HG03097 (cell line): ENCODE data around the gene THSD7A.

ENCODE experiments used
- ATAC-seq: cut with Tn5 transposase; IDR thresholded peaks from one replicate; pipeline ENCODE4 v1.9.1; 2021; ENCODE audit not compliant: unreplicated experiment, low FRiP score

THSD7A gene, protein sequence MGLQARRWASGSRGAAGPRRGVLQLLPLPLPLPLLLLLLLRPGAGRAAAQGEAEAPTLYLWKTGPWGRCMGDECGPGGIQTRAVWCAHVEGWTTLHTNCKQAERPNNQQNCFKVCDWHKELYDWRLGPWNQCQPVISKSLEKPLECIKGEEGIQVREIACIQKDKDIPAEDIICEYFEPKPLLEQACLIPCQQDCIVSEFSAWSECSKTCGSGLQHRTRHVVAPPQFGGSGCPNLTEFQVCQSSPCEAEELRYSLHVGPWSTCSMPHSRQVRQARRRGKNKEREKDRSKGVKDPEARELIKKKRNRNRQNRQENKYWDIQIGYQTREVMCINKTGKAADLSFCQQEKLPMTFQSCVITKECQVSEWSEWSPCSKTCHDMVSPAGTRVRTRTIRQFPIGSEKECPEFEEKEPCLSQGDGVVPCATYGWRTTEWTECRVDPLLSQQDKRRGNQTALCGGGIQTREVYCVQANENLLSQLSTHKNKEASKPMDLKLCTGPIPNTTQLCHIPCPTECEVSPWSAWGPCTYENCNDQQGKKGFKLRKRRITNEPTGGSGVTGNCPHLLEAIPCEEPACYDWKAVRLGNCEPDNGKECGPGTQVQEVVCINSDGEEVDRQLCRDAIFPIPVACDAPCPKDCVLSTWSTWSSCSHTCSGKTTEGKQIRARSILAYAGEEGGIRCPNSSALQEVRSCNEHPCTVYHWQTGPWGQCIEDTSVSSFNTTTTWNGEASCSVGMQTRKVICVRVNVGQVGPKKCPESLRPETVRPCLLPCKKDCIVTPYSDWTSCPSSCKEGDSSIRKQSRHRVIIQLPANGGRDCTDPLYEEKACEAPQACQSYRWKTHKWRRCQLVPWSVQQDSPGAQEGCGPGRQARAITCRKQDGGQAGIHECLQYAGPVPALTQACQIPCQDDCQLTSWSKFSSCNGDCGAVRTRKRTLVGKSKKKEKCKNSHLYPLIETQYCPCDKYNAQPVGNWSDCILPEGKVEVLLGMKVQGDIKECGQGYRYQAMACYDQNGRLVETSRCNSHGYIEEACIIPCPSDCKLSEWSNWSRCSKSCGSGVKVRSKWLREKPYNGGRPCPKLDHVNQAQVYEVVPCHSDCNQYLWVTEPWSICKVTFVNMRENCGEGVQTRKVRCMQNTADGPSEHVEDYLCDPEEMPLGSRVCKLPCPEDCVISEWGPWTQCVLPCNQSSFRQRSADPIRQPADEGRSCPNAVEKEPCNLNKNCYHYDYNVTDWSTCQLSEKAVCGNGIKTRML (N-terminal part only)

DNA sequence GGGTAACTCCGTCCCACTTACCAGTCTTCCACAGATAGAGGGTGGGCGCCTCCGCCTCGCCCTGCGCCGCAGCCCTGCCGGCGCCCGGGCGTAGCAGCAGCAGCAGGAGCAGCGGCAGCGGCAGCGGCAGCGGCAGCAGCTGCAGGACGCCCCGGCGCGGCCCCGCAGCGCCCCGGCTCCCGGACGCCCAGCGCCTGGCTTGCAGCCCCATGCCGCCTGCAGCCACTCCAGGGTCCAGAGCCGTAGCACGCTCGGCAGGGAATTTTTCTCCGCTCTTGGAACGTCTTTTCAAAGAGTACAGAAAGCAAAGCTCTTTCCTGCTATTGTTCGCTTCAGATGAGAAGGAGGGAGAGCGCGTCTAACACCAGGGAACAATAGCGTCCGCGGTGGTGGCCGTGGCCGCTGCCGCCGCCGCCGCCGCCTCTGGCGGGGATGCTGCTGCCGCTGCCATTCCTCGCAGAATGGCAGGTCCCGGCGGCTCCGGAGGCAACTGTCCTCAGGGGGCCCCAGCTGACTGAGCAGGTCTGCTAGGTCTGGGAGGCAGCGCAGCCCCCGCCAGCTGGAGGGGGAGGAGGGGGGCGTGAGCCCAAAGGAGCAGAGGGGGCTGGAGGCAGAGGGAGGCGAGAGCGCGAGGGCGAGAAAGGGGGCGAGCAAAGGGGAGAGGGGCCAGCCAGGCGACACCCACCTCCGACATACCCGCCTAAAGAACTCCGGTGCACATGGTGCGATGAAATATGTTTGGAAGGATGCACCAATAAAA lies at the start of gene THSD7A:
TSS of gene THSD7A (minus strand) at position 463 of the 760 bp plus-strand sequence. CDS start at position 211, 252 bp downstream.
- ATAC-seq, result peak; percentile 63

DNA sequence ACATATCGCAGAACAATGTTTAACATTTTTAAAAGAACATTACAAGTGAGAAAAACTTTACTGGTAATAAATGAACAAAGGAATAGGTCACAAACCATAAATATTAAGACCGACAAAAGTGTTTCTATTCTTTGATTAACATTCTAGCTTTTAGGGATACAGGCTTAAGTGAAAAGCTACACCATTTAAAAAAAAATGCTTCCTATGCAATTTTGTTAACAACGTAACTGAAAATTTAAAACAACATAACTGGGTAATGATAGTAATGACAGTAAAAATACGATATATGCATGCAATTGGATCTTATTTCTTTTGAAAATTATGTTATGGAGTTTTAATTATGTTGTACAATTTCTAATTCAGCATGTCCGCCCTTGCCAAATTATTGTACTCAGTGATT lies 49.7 kb upstream of the THSD7A start:
- ATAC-seq, result no peak

DNA sequence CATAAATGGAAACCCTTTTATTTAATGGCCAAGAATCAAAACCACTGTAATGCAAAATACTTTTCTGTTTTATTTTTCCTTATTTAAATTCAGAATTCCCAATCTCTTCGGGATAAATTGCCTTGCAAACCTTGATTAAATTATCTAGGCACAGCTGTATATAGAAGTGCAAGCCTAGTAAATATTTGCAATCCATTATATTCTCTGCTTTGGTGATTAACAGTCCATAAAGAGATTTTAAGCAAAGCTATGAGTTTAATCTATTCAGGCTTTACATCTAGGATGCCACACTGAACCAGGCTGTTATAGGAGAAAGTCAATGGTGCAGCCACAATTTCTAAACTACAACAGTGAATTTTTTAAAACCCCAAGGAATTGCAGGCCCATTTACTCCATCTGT lies 43.6 kb upstream of the THSD7A start:
- no peak for ATAC-seq

DNA sequence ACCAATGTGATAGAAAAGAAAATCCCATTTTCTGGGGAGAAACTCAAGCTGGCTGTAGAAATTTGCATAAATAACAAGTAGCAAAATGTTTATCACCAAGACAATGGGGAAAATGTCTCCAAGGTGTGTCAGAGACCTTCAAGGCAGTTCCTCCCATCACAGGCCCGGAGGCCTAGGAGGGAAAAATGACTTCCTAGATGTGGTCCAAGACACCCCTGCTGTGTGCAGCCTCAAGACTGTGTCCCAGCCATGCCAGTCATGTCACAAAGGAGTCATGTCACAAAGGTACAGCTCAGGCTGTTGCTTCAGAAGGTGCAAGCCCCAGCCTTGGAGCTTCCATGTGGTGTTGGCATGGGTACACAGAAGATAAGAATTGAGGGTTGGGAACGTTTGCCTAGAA lies 33.7 kb upstream of the THSD7A start:
- ATAC-seq, result no peak

DNA sequence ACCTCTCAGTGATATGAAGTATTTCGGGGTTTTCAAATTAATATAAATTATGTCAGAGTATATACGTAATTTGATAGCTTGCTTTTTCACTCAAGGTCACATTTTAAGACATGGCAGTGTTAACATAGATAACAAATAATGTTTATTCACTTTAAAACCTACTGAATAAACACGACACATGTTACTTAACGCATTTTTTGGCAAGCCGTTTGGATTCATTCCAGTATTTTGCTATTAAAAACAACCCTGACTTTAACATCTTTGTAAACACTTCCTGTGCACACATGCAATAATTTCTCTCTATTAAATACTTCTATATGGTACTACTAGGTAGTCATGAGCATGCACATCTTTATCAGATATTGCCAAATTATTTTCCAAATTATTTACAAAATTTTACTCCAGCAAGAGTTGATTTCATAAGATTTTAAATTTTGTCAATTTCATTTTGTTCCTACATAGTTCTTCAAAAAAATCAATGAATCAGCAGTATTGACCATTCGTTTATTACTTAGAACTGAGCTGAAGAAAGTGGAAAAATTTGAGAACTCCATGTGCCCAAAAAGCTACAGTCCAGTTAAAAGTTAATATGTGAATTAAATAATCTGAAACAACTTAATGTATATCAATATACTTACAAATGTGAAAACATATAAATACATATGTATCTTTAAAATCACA lies 26.8 kb upstream of the THSD7A start:
- no peak for ATAC-seq

DNA sequence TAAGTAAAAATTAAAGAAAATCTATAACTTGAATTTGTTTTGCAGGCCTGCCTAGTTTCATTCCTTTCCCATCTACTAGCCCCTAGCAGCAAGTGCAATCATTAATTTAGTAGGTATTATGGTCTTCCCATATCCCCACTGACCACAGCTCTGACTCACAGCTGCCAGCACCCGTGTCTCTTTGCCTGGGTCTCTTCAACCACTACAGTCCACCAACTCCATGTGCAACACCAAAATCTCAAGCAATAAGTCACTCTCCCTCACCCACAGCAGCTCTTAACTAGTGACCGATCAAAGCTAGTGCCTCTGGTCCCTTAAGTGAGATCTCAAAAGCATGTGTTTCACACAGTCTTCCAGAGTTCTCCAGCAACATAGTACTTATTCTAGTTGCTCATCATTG lies 26.0 kb upstream of the THSD7A start:
- no peak for ATAC-seq

DNA sequence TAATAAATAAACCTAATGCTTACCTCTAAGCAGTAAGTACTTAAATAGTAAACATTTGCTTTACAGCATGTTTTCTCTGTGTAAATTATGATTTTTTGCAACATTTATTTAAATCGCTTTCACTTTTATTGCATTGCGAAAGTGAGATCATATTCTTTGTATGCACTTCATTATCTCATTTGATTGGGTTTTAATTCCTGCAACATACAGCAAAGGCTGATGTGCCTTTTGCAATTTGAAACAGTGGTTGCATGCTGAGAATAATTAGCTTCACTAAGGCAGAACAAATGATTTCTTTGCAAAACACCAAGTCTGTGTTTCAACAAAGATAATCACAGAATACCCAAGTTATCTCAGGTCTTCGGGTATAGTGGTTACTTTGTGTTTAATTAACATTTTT lies 16.3 kb upstream of the THSD7A start:
- ATAC-seq, result no peak

DNA sequence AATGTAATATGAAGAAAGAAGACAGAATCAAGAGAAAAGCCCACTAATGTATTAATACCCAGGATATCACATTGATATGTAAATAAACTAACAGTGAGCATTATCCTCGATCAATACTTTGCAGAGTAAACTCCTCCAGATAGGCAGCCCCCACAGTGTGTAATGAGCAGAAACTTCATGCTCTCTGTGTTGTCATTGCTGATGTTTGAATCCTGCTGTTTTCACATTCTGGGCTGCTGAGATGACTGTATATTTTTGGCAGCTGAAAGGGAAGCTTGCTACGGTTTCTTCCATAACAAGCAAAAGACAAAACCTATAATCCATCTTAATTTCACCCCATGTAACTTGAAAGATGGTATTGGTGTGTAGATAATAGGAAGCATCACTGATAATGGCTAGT lies 15.3 kb upstream of the THSD7A start:
- ATAC-seq, result no peak

DNA sequence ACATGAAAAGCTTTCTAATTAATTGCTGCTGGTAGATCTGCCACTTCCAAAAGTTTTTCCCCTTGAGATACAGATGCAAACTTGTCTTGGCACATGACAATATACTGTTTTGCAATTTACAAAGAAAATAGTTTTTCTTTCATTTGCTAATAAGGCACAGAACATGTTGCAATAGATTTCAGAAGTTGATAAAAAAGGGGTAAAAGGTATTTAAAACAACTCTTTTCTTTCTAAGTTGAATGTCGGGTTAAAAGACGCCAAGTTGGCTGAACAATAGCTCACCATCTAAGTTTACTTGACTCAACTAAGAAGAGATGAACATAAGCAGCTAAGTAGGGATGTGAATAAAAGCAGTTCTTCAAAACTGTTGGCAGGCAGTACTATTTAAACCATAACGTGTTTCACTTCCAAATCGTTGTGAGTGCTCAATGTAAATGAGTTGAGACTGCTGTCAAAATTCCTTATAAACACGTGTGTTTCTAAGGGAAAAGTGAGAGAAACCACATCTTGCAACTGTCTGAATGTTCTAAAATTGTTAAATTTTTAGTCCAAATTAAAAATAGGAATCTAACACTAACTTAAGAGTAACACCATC lies 14.5 kb upstream of the THSD7A start:
- ATAC-seq, result no peak

DNA sequence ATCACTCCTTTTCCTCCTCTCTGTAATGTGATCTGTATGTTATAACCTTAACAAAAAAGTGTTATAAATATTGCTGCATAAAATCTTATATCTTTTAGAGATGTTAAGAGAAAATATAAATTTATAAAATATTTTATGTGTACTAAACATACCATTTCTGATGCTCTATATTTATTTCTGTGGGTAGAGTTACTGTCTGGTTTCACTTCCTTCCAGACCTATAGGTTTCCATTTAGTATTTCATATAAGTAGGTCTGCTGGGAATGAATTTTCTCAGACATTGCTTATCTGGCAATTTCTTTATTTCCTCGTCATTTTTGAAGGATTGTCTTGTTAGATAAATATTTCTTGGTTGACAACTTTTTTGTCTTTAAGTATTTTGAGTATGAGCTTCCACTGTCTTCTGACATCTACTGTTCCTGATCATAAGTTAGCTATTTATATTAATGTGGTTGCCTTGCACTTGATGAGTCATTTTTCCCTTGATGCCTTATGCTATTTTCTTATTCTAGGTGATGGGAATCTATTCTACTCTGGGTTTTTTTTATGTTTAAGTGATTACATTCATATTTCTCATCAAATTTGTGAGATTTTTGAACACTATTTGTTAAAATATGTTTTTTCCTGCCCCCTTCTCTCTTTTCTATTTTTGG lies 11.2 kb upstream of the THSD7A start:
- ATAC-seq, result peak; percentile 70

DNA sequence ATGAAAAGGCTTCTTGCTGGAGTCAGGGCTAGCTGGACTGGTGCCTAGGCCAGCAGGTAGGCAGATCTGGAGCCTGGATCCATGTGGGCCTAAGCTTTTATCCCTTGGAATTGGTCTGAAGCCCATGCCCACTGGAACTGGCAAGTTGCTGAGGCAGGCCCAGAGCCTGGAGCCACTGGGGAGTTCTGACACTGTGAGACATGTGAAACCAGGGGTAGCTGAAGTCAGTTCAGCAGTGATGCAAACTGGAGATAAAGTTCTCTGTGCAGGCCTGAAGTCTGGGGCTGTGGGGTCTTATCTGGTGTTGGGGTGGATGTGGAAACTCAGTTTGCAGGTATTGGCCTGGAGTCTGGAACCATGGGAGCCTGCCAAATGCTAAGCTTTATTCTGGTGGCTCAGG lies 9.7 kb upstream of the THSD7A start:
- no peak for ATAC-seq

DNA sequence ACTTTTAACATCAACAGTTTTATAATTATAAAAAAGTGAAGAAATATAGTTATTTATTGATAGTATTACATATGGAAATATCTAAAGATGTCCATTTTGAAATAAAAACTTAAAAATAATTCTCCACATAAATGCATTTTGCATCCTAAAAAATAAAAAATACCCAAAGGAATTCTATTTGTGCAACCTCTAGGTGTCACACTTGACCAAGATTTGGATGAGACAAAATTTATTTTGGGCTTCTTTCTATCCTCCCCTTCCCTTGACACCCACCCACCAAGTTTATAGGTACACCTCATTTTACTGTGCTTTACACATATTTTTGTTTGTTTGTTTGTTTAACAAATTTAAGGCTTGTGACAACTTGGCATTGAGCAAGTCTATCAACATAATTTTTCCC lies 3.3 kb upstream of the THSD7A start:
- ATAC-seq, result no peak

DNA sequence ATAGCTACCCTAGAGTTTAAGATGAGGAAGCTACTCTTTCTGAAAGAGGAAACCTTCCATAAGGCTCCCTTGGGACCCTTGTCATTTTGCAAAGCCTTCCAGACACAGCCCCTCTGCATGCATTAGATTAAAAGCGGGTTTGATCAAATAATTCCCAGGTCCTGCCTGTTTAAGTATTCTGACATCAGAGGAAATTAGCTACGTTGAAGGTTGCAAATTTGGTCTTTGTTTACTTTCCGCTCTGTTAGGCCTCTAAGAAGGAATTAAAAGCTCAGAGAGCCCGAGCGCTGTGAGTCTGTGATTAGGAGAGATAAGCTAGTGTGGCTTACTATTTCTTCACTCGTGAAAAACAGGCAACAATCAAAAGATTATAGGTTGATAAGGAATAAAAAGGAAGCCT lies 1.4 kb upstream of the THSD7A start:
- ATAC-seq, result no peak

DNA sequence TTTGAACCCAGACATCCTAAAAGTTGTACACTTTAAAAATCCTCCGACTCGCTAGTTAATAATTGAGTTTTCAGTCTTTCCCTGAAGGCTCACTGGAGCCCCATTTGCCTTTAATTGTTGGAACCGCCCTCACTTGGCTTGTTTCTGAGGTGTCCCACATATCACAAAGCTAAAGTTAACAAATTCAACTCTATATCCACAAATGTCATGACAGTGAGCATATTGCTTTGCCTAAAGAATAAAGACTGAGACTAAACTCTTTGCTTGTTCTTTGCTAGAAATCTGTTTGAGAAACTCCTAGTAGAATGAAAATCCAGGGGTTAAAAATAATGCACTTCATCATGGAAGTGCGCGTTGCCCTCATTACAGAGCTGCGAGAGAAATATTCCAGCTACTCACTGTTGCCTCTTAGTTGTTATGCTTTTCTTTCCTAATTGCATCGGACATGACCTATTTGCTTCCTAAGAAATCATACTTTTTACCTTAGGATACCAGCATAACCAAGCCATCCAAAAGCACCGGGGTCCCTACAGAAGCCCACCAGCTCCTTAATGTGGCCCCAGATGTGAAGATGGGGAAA lies 752 bp downstream of the THSD7A start:
- ATAC-seq, result no peak

DNA sequence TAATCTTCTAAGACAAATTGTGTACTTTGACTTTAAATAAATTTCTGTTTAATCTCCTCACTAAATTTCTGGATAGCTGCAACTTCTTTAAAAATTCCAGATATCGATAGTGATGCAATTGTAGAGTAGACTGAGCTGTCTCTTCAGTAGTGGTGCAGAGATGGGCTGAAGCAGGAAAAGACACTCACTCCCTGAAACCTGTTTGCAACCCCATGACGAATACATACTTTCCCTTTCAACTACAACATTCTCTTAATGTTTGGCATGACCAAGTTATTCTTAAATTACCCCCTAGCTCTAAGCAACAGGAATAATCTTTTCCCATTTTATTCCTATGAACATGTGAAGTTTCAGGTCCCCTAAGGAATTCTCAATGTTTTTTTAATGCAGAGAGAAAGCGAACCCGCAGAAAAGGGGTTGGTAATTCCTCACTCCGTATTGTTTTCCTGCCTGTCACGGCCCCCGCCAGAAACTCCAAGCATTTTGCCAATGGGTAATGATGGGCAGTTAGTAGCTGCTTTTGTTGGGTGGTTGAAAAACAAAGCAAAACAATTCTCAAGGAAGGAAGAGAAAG lies 1.3 kb downstream of the THSD7A start:
- ATAC-seq, result no peak

DNA sequence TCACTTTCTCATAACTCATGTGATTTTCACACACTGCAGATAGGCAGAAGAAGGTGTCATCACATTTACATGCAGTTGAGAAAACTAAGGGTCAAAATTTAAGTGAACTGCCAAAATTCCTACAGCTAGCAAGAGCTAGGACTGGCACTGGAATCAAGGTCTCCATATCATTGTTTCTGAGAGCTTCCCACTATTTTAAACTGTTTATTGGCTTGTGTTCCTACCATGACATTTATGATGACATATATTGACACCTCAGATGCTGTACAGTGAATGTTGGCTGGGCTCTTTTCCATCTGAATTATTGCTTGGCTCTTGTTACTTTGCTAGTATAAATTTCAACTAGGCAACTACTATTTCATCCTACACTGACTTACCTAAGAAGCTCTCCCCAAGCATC lies 2.0 kb downstream of the THSD7A start:
- ATAC-seq, result no peak

DNA sequence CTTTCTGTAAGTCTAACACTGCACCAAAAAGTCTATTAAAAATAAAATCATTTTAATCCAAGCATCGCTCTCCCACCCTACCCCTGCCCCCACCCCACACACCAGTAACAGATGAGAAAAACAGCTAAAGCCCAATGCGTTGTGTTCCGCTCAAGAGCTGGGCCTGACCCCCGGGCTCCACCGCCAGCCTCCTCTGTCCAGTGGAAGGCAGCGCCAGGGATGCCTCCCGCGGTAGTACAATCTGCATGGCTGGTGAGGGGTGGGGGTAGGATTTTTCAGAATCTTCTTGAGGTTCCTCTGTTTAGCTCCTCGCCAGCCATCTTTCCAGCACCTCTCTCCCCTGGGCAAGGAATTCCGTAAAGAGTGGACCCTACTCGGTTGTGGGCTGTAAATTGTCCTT lies 12.1 kb downstream of the THSD7A start:
- no peak for ATAC-seq

DNA sequence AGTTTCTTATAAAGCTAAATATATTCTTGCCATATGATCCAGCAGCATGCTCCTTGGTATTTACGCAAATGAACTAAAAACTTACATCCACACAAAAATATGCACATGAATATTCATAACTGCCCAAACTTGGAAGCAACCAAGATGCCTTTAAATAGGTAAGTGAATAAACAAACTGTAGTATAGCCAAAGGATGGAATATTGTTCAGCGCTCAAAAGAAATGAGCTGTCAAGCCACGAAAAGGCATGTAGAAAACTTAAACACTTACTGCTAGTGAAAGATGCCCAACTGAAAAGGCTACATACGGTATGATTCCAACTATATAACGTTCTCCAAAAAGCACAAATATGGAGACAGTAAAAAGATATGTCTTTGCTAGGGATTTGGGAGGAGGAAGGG lies 12.7 kb downstream of the THSD7A start:
- no peak for ATAC-seq
